Measurements from ENCODE around the gene SLC1A3.
"Not testable (repeated sequence)": the region's sequence is repeated elsewhere in the genome, so short reads cannot be mapped to it uniquely, and the experiment has no call there.

Gene SLC1A3

GRCh38 chr5:36587354-36587753 lies 19.1 kb upstream of the SLC1A3 start:
- Mint-ChIP-seq H3K27ac (no peak overlapping the region), H3K27me3 (peaks cover 13% of the 10 kb centered on the region), H3K4me3 (no peak overlapping the region), H3K36me3 (no peaks in the 10 kb centered on the region), H3K4me1 (no peaks in the 10 kb centered on the region), H3K9me3 (no peaks in the 10 kb centered on the region)
- ATAC-seq (ENCODE audit: low read depth) = no peak
- no peak for DNase-seq (ENCODE audit: low spot score in 2 of 2)

- not testable (repeated sequence) for ATAC-seq (ENCODE audit: low read depth); DNase-seq (ENCODE audit: low spot score in 2 of 2)
Observed at GRCh38 chr5:36589735-36590134, 16.7 kb upstream of the SLC1A3 start.

GRCh38 chr5:36590513-36591286 lies 15.7 kb upstream of the SLC1A3 start:
- H3K4me1 Mint-ChIP-seq = peaks cover 7% of the 10 kb centered on the region
- H3K9me3 Mint-ChIP-seq = no peaks in the 10 kb centered on the region
- H3K27ac Mint-ChIP-seq = no peak overlapping the region
- no peak overlapping the region for H3K4me3 Mint-ChIP-seq
- DNase-seq (ENCODE audit: low spot score in 2 of 2) (no peak), ATAC-seq (ENCODE audit: low read depth) (no peak)
- H3K36me3 Mint-ChIP-seq = no peaks in the 10 kb centered on the region
- peaks cover 4% of the 10 kb centered on the region for H3K27me3 Mint-ChIP-seq

More at GRCh38 chr5:36589735-36590134, 16.7 kb upstream of the SLC1A3 start:
- not testable (repeated sequence) for H3K4me3 Mint-ChIP-seq, H3K27me3 Mint-ChIP-seq, H3K27ac Mint-ChIP-seq, H3K36me3 Mint-ChIP-seq, H3K4me1 Mint-ChIP-seq, H3K9me3 Mint-ChIP-seq

DNA sequence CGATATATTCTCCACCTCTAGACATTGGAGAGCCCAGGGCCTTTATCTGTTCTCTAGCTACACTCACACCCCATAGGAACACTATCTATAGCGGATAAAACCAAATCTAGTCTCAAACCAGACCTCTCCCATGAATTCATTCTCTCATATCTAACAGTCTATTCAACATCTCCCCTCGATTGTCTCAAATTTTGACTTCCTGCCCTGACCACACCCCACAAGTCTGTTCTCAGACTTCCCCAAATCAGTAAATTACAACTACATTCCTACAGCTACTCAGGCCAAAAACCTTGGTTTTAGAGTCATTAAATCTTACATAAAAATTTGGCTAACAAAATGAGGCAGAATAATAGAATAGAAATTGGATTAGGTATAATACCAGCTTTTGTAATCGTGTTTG lies 12.5 kb upstream of the SLC1A3 start:
- no peak overlapping the region for H3K4me3 Mint-ChIP-seq
- ATAC-seq (ENCODE audit: low read depth) (no peak), DNase-seq (ENCODE audit: low spot score in 2 of 2) (no peak)
- peaks cover 2% of the 10 kb centered on the region for H3K27me3 Mint-ChIP-seq
- no peaks in the 10 kb centered on the region for H3K9me3 Mint-ChIP-seq
- no peaks in the 10 kb centered on the region for H3K36me3 Mint-ChIP-seq
- peaks cover 7% of the 10 kb centered on the region for H3K4me1 Mint-ChIP-seq
- H3K27ac Mint-ChIP-seq = no peak overlapping the region

DNA sequence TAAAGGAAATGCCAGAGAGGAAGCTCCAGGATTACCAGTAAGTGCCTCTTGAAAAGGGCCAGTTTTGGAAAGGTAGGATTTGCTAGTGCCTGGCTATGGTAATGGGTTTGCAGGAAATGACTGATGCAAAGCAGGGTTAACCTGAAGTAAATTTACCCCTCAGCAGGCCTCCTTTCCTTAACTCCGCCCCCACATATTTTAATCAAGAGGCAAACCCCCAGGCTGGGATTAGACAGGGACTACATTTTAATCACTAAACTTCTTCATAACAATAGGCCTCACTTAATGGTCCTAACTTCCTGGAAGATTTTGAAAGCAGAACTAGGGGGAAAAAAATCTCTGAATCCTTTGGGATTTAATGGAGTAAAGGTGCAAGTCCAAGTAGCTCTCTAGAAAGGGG lies 10.2 kb upstream of the SLC1A3 start:
- H3K9me3 Mint-ChIP-seq = no peaks in the 10 kb centered on the region
- ATAC-seq (ENCODE audit: low read depth) (no peak), DNase-seq (ENCODE audit: low spot score in 2 of 2) (no peak)
- H3K27ac Mint-ChIP-seq = no peak overlapping the region
- H3K4me1 Mint-ChIP-seq = peaks cover 7% of the 10 kb centered on the region
- no peaks in the 10 kb centered on the region for H3K36me3 Mint-ChIP-seq
- H3K4me3 Mint-ChIP-seq = no peak overlapping the region
- H3K27me3 Mint-ChIP-seq = peaks cover 5% of the 10 kb centered on the region

DNA sequence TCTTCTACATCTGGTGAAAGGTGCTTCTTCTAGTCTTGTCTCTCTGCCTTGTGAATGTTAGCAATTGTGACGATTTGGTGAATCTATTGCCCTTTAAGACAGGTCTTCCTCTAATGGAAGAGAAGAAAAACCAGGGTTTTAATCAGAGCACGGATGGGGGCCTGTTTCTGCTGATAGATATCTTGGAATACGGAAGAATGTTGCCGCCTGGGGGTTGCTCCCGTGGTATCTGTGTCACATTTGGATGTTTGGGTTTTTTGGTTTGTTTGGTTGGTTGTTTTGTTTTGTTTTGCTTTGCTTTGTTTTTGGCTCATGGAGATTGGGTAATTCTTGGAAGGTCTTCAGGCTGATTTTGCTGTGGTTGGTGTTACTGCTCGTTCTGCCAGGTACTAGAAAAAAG lies 9.7 kb upstream of the SLC1A3 start:
- Mint-ChIP-seq H3K4me3 (no peak overlapping the region), H3K36me3 (no peaks in the 10 kb centered on the region), H3K4me1 (peaks cover 7% of the 10 kb centered on the region), H3K9me3 (no peaks in the 10 kb centered on the region), H3K27ac (no peak overlapping the region), H3K27me3 (peaks cover 3% of the 10 kb centered on the region)
- DNase-seq (ENCODE audit: low spot score in 2 of 2) = no peak
- no peak for ATAC-seq (ENCODE audit: low read depth)

- H3K27ac Mint-ChIP-seq = no peak overlapping the region
- no peaks in the 10 kb centered on the region for H3K9me3 Mint-ChIP-seq
- no peak for DNase-seq (ENCODE audit: low spot score in 2 of 2)
- no peak overlapping the region for H3K4me3 Mint-ChIP-seq
- ATAC-seq (ENCODE audit: low read depth) = no peak
- H3K27me3 Mint-ChIP-seq = peaks cover 3% of the 10 kb centered on the region
- no peaks in the 10 kb centered on the region for H3K36me3 Mint-ChIP-seq
- H3K4me1 Mint-ChIP-seq = peaks cover 7% of the 10 kb centered on the region
Observed at GRCh38 chr5:36598045-36598444, 8.4 kb upstream of the SLC1A3 start.

DNA sequence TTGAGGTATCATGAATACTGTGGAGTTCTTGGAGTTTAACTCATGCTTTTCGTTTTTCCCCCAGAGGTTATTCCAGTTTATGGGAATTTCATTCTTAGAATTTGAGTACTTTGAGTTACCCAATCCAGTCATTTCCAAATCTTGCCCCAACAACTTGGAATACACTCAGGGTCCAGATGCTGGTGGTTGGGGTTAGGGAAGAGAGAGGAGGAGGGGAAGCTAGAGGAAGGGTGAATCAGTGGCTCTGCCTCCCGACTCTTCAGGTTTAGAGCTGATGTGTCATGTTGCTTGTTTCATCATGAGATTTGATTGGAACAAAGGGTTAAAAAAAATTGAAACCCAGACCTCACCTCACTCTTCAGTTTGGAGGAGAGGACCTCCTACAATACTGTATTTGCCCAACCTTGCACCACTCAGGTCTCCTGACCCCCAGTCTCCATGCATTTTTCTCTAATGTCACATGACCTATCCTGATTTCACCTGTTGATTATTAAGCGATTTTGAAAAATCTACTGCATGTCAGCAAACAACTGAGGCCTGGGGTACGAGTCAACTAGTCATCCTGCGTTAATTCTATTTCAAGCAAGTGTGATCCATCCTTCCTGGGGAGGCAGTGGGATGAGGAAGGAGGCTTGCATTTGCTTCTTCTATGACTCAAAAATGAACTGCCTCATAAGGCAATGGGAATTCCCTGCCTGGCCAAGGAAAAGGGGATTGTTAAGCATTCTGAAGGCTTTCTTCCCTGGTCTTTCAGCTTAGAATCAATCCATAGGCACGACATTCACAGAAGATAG lies 6.2 kb upstream of the SLC1A3 start:
- DNase-seq (ENCODE audit: low spot score in 2 of 2) (no peak), ATAC-seq (ENCODE audit: low read depth) (no peak)
- Mint-ChIP-seq H3K9me3 (no peaks in the 10 kb centered on the region), H3K36me3 (no peaks in the 10 kb centered on the region), H3K27me3 (peaks cover 8% of the 10 kb centered on the region), H3K4me1 (no peaks in the 10 kb centered on the region), H3K4me3 (no peak overlapping the region), H3K27ac (no peak overlapping the region)

GRCh38 chr5:36600917-36601527 lies 5.4 kb upstream of the SLC1A3 start:
- no peaks in the 10 kb centered on the region for H3K4me1 Mint-ChIP-seq
- no peak for ATAC-seq (ENCODE audit: low read depth)
- no peaks in the 10 kb centered on the region for H3K36me3 Mint-ChIP-seq
- peaks cover 9% of the 10 kb centered on the region for H3K27me3 Mint-ChIP-seq
- no peak overlapping the region for H3K4me3 Mint-ChIP-seq
- no peaks in the 10 kb centered on the region for H3K9me3 Mint-ChIP-seq
- DNase-seq (ENCODE audit: low spot score in 2 of 2) = no peak
- H3K27ac Mint-ChIP-seq = no peak overlapping the region

- Mint-ChIP-seq H3K36me3 (no peaks in the 10 kb centered on the region), H3K27ac (no peak overlapping the region), H3K9me3 (no peaks in the 10 kb centered on the region), H3K4me3 (no peak overlapping the region), H3K4me1 (peaks cover 9% of the 10 kb centered on the region), H3K27me3 (peaks cover 17% of the 10 kb centered on the region)
- no peak for DNase-seq (ENCODE audit: low spot score in 2 of 2)
- ATAC-seq (ENCODE audit: low read depth) = no peak
Observed at GRCh38 chr5:36602704-36603321, 3.6 kb upstream of the SLC1A3 start.

DNA sequence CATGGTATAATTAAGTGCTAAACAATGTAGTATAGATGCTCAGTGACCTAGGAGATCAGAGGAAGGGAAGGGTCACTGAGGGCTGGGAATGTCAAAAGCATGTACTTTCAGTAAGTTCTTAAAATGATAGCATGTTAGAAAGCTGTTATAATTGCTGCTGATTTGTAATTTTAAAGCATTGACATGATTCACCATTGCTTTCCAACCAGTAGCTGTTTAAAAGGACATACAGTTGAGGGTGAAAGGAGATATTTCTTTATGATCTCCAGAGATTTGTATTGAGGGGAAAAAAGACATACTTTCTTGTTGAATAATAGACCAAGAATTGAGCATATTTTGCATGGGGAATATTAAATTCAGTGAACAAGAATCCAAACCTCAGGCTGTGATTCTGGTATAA lies 1.2 kb upstream of the SLC1A3 start:
- no peaks in the 10 kb centered on the region for H3K9me3 Mint-ChIP-seq
- peaks cover 20% of the 10 kb centered on the region for H3K27me3 Mint-ChIP-seq
- H3K36me3 Mint-ChIP-seq = no peaks in the 10 kb centered on the region
- DNase-seq (ENCODE audit: low spot score in 2 of 2) = no peak
- H3K4me1 Mint-ChIP-seq = peaks cover 9% of the 10 kb centered on the region
- no peak overlapping the region for H3K4me3 Mint-ChIP-seq
- H3K27ac Mint-ChIP-seq = no peak overlapping the region
- no peak for ATAC-seq (ENCODE audit: low read depth)

GRCh38 chr5:36606036-36606427 lies 374 bp upstream of the SLC1A3 start:
- Mint-ChIP-seq H3K9me3 (peaks cover 4% of the 10 kb centered on the region), H3K4me3 (peak overlapping the region; percentile 78), H3K4me1 (peaks cover 9% of the 10 kb centered on the region), H3K27ac (no peak overlapping the region), H3K36me3 (peaks cover 1% of the 10 kb centered on the region), H3K27me3 (peaks cover 19% of the 10 kb centered on the region)
- ATAC-seq (ENCODE audit: low read depth) (peak; percentile 26), DNase-seq (ENCODE audit: low spot score in 2 of 2) (no peak)

- peaks cover 6% of the 10 kb centered on the region for H3K9me3 Mint-ChIP-seq
- H3K4me1 Mint-ChIP-seq = peaks cover 9% of the 10 kb centered on the region
- no peak for DNase-seq (ENCODE audit: low spot score in 2 of 2)
- H3K36me3 Mint-ChIP-seq = peaks cover 1% of the 10 kb centered on the region
- no peak overlapping the region for H3K27ac Mint-ChIP-seq
- peak overlapping the region; percentile 78 for H3K4me3 Mint-ChIP-seq
- ATAC-seq (ENCODE audit: low read depth) = no peak
- peaks cover 19% of the 10 kb centered on the region for H3K27me3 Mint-ChIP-seq
Observed at GRCh38 chr5:36607114-36607571, 737 bp downstream of the SLC1A3 start.
